ENCODE data around the gene SPEF2.

- TF ChIP-seq CTCF (IDR thresholded peaks at IDR 0.05; ENCODE audit: low read depth, low read length) (no peak), POLR2A (IDR thresholded peaks at IDR 0.05; ENCODE audit: extremely low read depth, insufficient read length) (no peak), MAX (IDR thresholded peaks at IDR 0.05; ENCODE audit: low read depth, low read length) (no peak), MYC (IDR thresholded peaks at IDR 0.05; ENCODE audit: low read depth, low read length) (no peak)
Measured at GRCh38 chr5:35788724-35789123, 171.1 kb downstream of the SPEF2 start.

Measured in NB4 (cell line).